Hepatocyte (in vitro differentiated cells): Measurements from ENCODE around the gene KCNJ14.

Experiments
- EZH2 ChIP-seq: fragments of 200-600 bp; sonication (generic); IDR thresholded peaks from 2 replicates; pipeline ENCODE4 v1.6.1; 2016; ENCODE audit warnings: antibody characterized with exemption, mild to moderate bottlenecking, borderline replicate concordance
- EZH2phosphoT487 ChIP-seq: fragments of 200-600 bp; sonication (generic); IDR thresholded peaks from one replicate; pipeline ENCODE4 v1.6.1; 2018; ENCODE audit warnings: antibody characterized with exemption, mild to moderate bottlenecking, low read depth, moderate library complexity; ENCODE audit not compliant: unreplicated experiment, severe bottlenecking
- TF ChIP-seq, protein P1 (sequence below): fragments of 200-600 bp; sonication (generic); IDR thresholded peaks from 2 replicates; pipeline ENCODE4 v1.5.1; 2016; ENCODE audit warnings: antibody characterized with exemption, mild to moderate bottlenecking; ENCODE audit not compliant: poor library complexity

- TF ChIP-seq, protein P1, sequence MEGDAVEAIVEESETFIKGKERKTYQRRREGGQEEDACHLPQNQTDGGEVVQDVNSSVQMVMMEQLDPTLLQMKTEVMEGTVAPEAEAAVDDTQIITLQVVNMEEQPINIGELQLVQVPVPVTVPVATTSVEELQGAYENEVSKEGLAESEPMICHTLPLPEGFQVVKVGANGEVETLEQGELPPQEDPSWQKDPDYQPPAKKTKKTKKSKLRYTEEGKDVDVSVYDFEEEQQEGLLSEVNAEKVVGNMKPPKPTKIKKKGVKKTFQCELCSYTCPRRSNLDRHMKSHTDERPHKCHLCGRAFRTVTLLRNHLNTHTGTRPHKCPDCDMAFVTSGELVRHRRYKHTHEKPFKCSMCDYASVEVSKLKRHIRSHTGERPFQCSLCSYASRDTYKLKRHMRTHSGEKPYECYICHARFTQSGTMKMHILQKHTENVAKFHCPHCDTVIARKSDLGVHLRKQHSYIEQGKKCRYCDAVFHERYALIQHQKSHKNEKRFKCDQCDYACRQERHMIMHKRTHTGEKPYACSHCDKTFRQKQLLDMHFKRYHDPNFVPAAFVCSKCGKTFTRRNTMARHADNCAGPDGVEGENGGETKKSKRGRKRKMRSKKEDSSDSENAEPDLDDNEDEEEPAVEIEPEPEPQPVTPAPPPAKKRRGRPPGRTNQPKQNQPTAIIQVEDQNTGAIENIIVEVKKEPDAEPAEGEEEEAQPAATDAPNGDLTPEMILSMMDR: no peak
- TF ChIP-seq EZH2phosphoT487 (no peak), EZH2 (no peak)
Measured at GRCh38 chr19:48415395-48415794, 40.0 kb upstream of the KCNJ14 start.
